Measurements from ENCODE around the gene MPZL2. TPM values are rescaled to one million over a fixed set of nuclear protein-coding genes. Genes with fewer than 3 reads are reported as not detected.

MPZL2 gene
- total RNA-seq, 1 experiment from 2014 or later, result 0.26 TPM

DNA sequence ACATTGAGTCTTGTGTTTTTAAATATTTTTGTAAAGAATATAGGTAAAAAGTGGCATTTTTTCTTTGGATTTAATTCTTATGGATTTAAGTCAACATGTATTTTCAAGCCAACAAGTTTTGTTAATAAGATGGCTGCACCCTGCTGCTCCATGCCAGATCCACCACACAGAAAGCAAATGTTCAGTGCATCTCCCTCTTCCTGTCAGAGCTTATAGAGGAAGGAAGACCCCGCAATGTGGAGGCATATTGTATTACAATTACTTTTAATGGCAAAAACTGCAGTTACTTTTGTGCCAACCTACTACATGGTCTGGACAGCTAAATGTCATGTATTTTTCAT lies 40.1 kb upstream of the MPZL2 start:
- Histone ChIP-seq H2BK5ac (ENCODE audit: insufficient read length, low read length) (no peak overlapping the region), H2AK5ac (ENCODE audit: insufficient read length, low read length) (no peak overlapping the region), H4K5ac (ENCODE audit: insufficient read length, low read depth, low read length) (no peak overlapping the region), H3T11ph (ENCODE audit: low read length) (no peak overlapping the region), H3K23me2 (ENCODE audit: insufficient read length, low read depth, low read length, poor library complexity, severe bottlenecking) (no peaks in the 10 kb centered on the region), H2BK120ac (ENCODE audit: low read depth, low read length, poor library complexity, severe bottlenecking) (no peak overlapping the region), H3K4me1 (ENCODE audit: insufficient read depth, low read length) (no peaks in the 10 kb centered on the region), H3K14ac (ENCODE audit: insufficient read depth, low read length) (no peak overlapping the region), H2BK20ac (ENCODE audit: low read depth, low read length, poor library complexity, severe bottlenecking) (no peak overlapping the region), H3K9ac (ENCODE audit: extremely low read depth, insufficient read length, low read length) (no peak overlapping the region), H3K27ac (ENCODE audit: insufficient read length, low read depth, low read length) (no peak overlapping the region), H3K9me3 (ENCODE audit: control insufficient read depth, low read depth, low read length) (no peaks in the 10 kb centered on the region), H3K79me2 (ENCODE audit: insufficient read depth, low read length) (no peaks in the 10 kb centered on the region), H2BK12ac (ENCODE audit: insufficient read length, low read depth, low read length) (no peak overlapping the region), H4K20me1 (ENCODE audit: control insufficient read depth, insufficient read depth, insufficient read length) (no peaks in the 10 kb centered on the region), H3K4me2 (ENCODE audit: insufficient read depth, insufficient read length, low read length) (no peak overlapping the region), H3K27me3 (ENCODE audit: insufficient read depth, low read length) (no peaks in the 10 kb centered on the region), H3K79me1 (ENCODE audit: insufficient read depth, low read depth, low read length, poor library complexity, severe bottlenecking) (no peaks in the 10 kb centered on the region), H3K56ac (ENCODE audit: insufficient read length, low read depth, low read length) (no peak overlapping the region), H3K4ac (ENCODE audit: low read depth, low read length) (no peak overlapping the region), H2BK15ac (ENCODE audit: low read depth, low read length) (no peak overlapping the region), H4K8ac (replicated peaks; ENCODE audit: insufficient read length, low read depth, low read length) (no peak overlapping the region), H4K91ac (ENCODE audit: insufficient read length, low read depth, low read length) (no peak overlapping the region), H3K23ac (ENCODE audit: insufficient read length, low read depth, low read length) (no peak overlapping the region), H2AFZ (ENCODE audit: low read length) (no peak overlapping the region), H3K18ac (ENCODE audit: insufficient read length, low read depth, low read length) (no peak overlapping the region)
- H3K27me3 Mint-ChIP-seq (ENCODE audit: low read depth), result peaks cover 38% of the 10 kb centered on the region
- TF ChIP-seq, protein P1, sequence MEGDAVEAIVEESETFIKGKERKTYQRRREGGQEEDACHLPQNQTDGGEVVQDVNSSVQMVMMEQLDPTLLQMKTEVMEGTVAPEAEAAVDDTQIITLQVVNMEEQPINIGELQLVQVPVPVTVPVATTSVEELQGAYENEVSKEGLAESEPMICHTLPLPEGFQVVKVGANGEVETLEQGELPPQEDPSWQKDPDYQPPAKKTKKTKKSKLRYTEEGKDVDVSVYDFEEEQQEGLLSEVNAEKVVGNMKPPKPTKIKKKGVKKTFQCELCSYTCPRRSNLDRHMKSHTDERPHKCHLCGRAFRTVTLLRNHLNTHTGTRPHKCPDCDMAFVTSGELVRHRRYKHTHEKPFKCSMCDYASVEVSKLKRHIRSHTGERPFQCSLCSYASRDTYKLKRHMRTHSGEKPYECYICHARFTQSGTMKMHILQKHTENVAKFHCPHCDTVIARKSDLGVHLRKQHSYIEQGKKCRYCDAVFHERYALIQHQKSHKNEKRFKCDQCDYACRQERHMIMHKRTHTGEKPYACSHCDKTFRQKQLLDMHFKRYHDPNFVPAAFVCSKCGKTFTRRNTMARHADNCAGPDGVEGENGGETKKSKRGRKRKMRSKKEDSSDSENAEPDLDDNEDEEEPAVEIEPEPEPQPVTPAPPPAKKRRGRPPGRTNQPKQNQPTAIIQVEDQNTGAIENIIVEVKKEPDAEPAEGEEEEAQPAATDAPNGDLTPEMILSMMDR (conservative IDR thresholded peaks at IDR 0.05), result no peak
- H3K36me3 Mint-ChIP-seq (ENCODE audit: insufficient read depth in 1 of 3, low read depth in 3 of 3), result no peaks in the 10 kb centered on the region
- DNase-seq, result no peak
- H3K4me1 Mint-ChIP-seq, result peaks cover 3 to 4% of the 10 kb centered on the region in 2 experiments
- H3K9me3 Mint-ChIP-seq, result no peaks in the 10 kb centered on the region
- WGBS (ENCODE audit: extremely low coverage, insufficient read length, low lambda C conversion rate), result no CpG with 5 or more reads among the region's 1 CpG
- no peak overlapping the region for H3K4me3 Mint-ChIP-seq
- no peak overlapping the region for H3K27ac Mint-ChIP-seq

Measured in H9 (cell line).